NCI-H146 treated with DMSO at 0.1 percent for 48 hours (cell line): ENCODE data around the gene KRTAP12-4.
A peak's percentile ranks its signal among the peaks of the same experiment; 100 is the strongest.
"Not testable (repeated sequence)": the region's sequence is repeated elsewhere in the genome, so short reads cannot be mapped to it uniquely, and the experiment has no call there.

Experiments
- DNase-seq: peaks from one replicate; lab custom pipeline; 2025; ENCODE audit not compliant: unreplicated experiment; lab: John Stamatoyannopoulos, UW

Gene KRTAP12-4

GRCh38 chr21:44654576-44655175 is at the start of gene KRTAP12-4:
TSS of gene KRTAP12-4 (minus strand) at chr21:44654659. CDS start at chr21:44654614, 45 bp downstream.
- no peak for DNase-seq

GRCh38 chr21:44703731-44704635 is 49.5 kb upstream of the KRTAP12-4 start:
- no peak for DNase-seq

GRCh38 chr21:44702973-44703730 is 48.7 kb upstream of the KRTAP12-4 start:
- peak; percentile 60 for DNase-seq

GRCh38 chr21:44702111-44702972 is 47.9 kb upstream of the KRTAP12-4 start:
- DNase-seq = peak; percentile 32

- no peak for DNase-seq
Measured at GRCh38 chr21:44701541-44701940, 47.1 kb upstream of the KRTAP12-4 start.

GRCh38 chr21:44701023-44701400 is 46.6 kb upstream of the KRTAP12-4 start:
- DNase-seq = no peak

- DNase-seq = no peak
Measured at GRCh38 chr21:44700101-44701022, 45.9 kb upstream of the KRTAP12-4 start.

- DNase-seq = no peak
Measured at GRCh38 chr21:44699502-44700001, 45.1 kb upstream of the KRTAP12-4 start.

- no peak for DNase-seq
Measured at GRCh38 chr21:44697811-44698734, 43.6 kb upstream of the KRTAP12-4 start.

- DNase-seq = peak; percentile 2
Measured at GRCh38 chr21:44697172-44697810, 42.8 kb upstream of the KRTAP12-4 start, which contains the start of gene KRTAP10-12. TSS of gene KRTAP10-12 (plus strand) at chr21:44697172. CDS start at chr21:44697202, 30 bp downstream.

- DNase-seq = no peak
Measured at GRCh38 chr21:44696572-44696971, 42.1 kb upstream of the KRTAP12-4 start.

- no peak for DNase-seq
Measured at GRCh38 chr21:44695641-44696040, 41.2 kb upstream of the KRTAP12-4 start.

GRCh38 chr21:44695184-44695583 is 40.7 kb upstream of the KRTAP12-4 start:
- no peak for DNase-seq

GRCh38 chr21:44694776-44695175 is 40.3 kb upstream of the KRTAP12-4 start:
- no peak for DNase-seq

GRCh38 chr21:44692798-44693512 is 38.5 kb upstream of the KRTAP12-4 start:
- DNase-seq = no peak

- no peak for DNase-seq
Measured at GRCh38 chr21:44691686-44692085, 37.2 kb upstream of the KRTAP12-4 start.

- not testable (repeated sequence) for DNase-seq
Measured at GRCh38 chr21:44689740-44690139, 35.3 kb upstream of the KRTAP12-4 start.
